Activated B cell treated with CpG ODN at 0.5 μM for 24 hours (primary cell): ENCODE measurements around the gene PRKAR1B. TPM values are rescaled to one million over a fixed set of nuclear protein-coding genes. Genes with fewer than 3 reads are reported as not detected.

Experiments
- ATAC-seq: fragments of 200-7000 bp; cut with Tn5 transposase; one replicate; pipeline ENCODE4 v1.10.0; 2021; ENCODE audit warnings: low read depth, mild to moderate bottlenecking, moderate library complexity
- CTCF ChIA-PET: fragments of 350-600 bp; sonication (Branson Sonifier 250); formaldehyde crosslinking; loops from one replicate; lab custom pipeline; 2021; ENCODE audit warnings: antibody characterized with exemption; lab: Charles Lee
- POLR2A ChIA-PET: fragments of 350-600 bp; sonication (Branson Sonifier 250); formaldehyde crosslinking; loops from one replicate; lab custom pipeline; 2021; ENCODE audit warnings: antibody characterized with exemption; lab: Charles Lee
- DNase-seq: peaks from one replicate; pipeline ENCODE4 v3.0.0; 2022
- H3K27ac Mint-ChIP-seq: one replicate; pipeline ENCODE4 v1.8.0; 2020; ENCODE audit warnings: mixed read lengths
- H3K27me3 Mint-ChIP-seq: one replicate; pipeline ENCODE4 v1.8.0; 2021; ENCODE audit warnings: mixed read lengths
- H3K36me3 Mint-ChIP-seq: one replicate; pipeline ENCODE4 v1.8.0; 2021; ENCODE audit warnings: low read depth, mixed read lengths
- H3K4me1 Mint-ChIP-seq: one replicate; pipeline ENCODE4 v1.8.0; 2021; ENCODE audit warnings: mixed read lengths
- H3K4me3 Mint-ChIP-seq: one replicate; pipeline ENCODE4 v1.8.0; 2020; ENCODE audit warnings: mild to moderate bottlenecking, mixed read lengths
- H3K9me3 Mint-ChIP-seq: one replicate; pipeline ENCODE4 v1.8.0; 2020; ENCODE audit warnings: mixed read lengths
- CTCF ChIP-seq: fragments of 200-600 bp; IDR thresholded peaks from one replicate; pipeline ENCODE4 v1.8.0; 2022; ENCODE audit warnings: antibody characterized with exemption, mild to moderate bottlenecking
- intact Hi-C: fragments of 100-400 bp; cut with micrococcal nuclease; formaldehyde crosslinking; loops from one replicate; pipeline ENCODE4 v1.15.1; 2024
- total RNA-seq: library from RNA; stranded (reverse); gene quantifications from 2 replicates; pipeline ENCODE4 v1.2.3, GENCODE V29; 2022

Gene PRKAR1B
- total RNA-seq, 1 donor from 2014 or later, result 17.5 TPM

DNA sequence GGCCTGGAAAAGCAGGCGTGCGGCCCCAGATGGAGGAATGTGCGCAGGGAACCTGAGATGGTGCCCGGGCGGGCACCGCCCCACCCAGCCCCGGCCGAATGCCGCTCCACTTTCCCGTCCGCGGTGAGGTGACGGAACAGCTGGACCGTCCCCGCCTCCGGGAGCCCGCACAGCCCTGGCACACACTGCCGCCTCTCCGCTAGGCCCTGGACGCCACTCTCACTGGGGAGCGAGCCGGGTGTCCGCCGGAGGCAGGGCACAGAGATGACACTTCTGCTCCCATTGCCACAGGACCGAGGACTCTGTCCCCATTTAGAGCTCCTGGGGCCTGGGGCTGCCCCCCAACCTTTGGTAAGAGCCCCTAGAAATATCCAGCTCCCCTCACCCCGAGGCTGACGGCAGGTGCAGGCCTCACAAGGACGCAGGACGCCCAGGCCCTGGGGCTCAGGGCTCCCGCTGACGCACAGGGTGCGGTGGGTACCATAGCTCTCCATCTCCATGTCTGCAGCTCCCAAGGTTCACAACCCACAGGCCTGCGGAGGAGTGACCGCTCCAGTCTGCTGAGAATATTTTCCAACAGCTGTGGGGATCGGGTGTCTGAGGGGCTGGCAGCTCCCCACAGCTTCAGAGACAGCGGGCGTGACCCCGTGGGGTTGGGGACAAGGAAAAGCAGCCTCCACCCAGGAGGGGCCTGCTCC lies 155.2 kb downstream of the PRKAR1B start:
- Mint-ChIP-seq H3K9me3 (no peaks in the 10 kb centered on the region), H3K36me3 (peaks cover 11% of the 10 kb centered on the region), H3K4me1 (no peaks in the 10 kb centered on the region), H3K27me3 (no peaks in the 10 kb centered on the region), H3K27ac (no peak overlapping the region), H3K4me3 (no peak overlapping the region)
- intact Hi-C loops, result no loop called here
- POLR2A ChIA-PET, result no interaction called here
- DNase-seq (no peak), ATAC-seq (no peak)
- CTCF ChIA-PET, result no interaction called here
- TF ChIP-seq CTCF, result no peak

DNA sequence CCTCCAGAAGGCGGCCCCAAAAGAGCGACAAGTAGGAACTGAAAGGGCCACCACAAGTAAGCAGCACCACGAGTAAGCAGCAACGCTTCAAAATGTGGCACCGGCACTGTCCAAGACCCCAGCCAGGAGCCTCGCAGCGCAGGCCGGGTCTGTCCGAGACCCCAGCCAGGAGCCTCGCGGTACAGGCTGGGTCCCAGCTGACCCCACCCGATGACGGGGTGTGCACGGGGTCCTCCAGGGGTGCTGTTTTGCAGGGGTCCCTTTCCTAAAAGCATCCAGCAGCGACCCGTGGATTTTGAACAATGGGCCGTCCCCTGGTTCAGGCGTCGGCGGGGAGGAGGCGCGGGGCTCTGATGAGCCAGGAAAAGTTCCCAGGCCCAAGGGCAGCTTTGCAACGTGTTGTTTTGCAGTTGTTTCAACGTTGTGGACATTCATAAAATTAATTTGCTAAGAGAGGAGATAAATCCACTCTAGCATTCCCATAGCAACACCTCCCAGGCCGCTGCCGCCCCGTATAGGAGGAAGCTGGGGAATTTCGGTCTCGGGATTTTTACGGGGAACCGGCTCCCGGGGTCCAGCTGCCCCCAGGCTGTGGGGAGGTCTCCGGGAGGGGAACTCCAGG lies 155.9 kb downstream of the PRKAR1B start:
- intact Hi-C loops, result no loop called here
- Mint-ChIP-seq H3K4me3 (no peak overlapping the region), H3K9me3 (no peaks in the 10 kb centered on the region), H3K4me1 (no peaks in the 10 kb centered on the region), H3K27ac (no peak overlapping the region), H3K27me3 (no peaks in the 10 kb centered on the region), H3K36me3 (peaks cover 5% of the 10 kb centered on the region)
- CTCF ChIA-PET, result no interaction called here
- no peak for DNase-seq
- ATAC-seq, result no peak
- POLR2A ChIA-PET, result no interaction called here
- TF ChIP-seq CTCF, result no peak

DNA sequence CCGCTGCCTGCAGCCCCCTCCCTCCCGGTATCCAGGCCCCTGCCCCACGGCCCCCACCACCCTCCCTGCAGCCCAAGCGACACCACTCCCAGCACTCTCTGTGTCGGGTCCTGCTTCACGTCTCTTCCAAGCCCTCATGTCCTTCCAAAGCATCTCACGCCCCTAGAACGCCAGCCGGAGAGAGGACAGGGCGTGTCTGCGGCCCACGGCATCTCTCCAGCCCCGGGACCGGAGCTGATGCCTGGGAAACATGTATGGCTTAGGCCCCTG lies 156.3 kb downstream of the PRKAR1B start:
- H3K27me3 Mint-ChIP-seq, result no peaks in the 10 kb centered on the region
- intact Hi-C loops, result no loop called here
- no peak for TF ChIP-seq CTCF
- ChIA-PET POLR2A (no interaction called here), CTCF (no interaction called here)
- DNase-seq (no peak), ATAC-seq (no peak)
- H3K4me1 Mint-ChIP-seq, result no peaks in the 10 kb centered on the region
- no peaks in the 10 kb centered on the region for H3K9me3 Mint-ChIP-seq
- H3K4me3 Mint-ChIP-seq, result no peak overlapping the region
- no peak overlapping the region for H3K27ac Mint-ChIP-seq
- peaks cover under 1% of the 10 kb centered on the region for H3K36me3 Mint-ChIP-seq

GRCh38 chr7:569996-570800 lies 156.9 kb downstream of the PRKAR1B start:
- no peak overlapping the region for H3K4me3 Mint-ChIP-seq
- no peak overlapping the region for H3K27ac Mint-ChIP-seq
- intact Hi-C loops, result no loop called here
- H3K4me1 Mint-ChIP-seq, result no peaks in the 10 kb centered on the region
- H3K9me3 Mint-ChIP-seq, result no peaks in the 10 kb centered on the region
- ChIA-PET CTCF (no interaction called here), POLR2A (no interaction called here)
- no peaks in the 10 kb centered on the region for H3K27me3 Mint-ChIP-seq
- no peak for DNase-seq
- ATAC-seq, result no peak
- H3K36me3 Mint-ChIP-seq, result no peaks in the 10 kb centered on the region
- TF ChIP-seq CTCF, result no peak

GRCh38 chr7:569071-569855 lies 157.8 kb downstream of the PRKAR1B start:
- no peak for ATAC-seq
- Mint-ChIP-seq H3K4me3 (no peak overlapping the region), H3K27me3 (no peaks in the 10 kb centered on the region), H3K9me3 (no peaks in the 10 kb centered on the region), H3K27ac (no peak overlapping the region), H3K36me3 (no peaks in the 10 kb centered on the region), H3K4me1 (no peaks in the 10 kb centered on the region)
- no peak for TF ChIP-seq CTCF
- no peak for DNase-seq
- intact Hi-C loops, result no loop called here
- ChIA-PET CTCF (no interaction called here), POLR2A (no interaction called here)
